HG02571 (cell line): ENCODE results near the gene SPARCL1.
"Not testable (repeated sequence)": the region's sequence is repeated elsewhere in the genome, so short reads cannot be mapped to it uniquely, and the experiment has no call there.

Source experiments
- ATAC-seq: cut with Tn5 transposase; IDR thresholded peaks from one replicate; pipeline ENCODE4 v1.9.1; 2021; ENCODE audit warnings: mild to moderate bottlenecking, moderate library complexity; ENCODE audit not compliant: unreplicated experiment

SPARCL1 gene

DNA sequence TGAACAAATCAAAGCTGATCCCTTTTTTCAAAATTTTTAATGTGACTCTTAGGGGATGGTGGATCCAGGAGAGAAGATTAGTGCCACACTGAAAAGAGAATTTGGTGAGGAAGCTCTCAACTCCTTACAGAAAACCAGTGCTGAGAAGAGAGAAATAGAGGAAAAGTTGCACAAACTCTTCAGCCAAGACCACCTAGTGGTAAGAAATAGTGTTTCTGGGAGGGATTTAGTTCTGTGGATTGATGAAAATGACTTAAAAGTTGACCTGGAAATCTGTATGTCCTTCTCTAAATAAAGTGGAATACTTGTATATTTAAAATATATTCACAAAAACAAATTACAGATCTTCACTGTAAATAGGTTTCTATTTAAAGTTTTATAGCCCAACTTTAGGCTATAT is 77.6 kb downstream of the SPARCL1 start:
- no peak for ATAC-seq

DNA sequence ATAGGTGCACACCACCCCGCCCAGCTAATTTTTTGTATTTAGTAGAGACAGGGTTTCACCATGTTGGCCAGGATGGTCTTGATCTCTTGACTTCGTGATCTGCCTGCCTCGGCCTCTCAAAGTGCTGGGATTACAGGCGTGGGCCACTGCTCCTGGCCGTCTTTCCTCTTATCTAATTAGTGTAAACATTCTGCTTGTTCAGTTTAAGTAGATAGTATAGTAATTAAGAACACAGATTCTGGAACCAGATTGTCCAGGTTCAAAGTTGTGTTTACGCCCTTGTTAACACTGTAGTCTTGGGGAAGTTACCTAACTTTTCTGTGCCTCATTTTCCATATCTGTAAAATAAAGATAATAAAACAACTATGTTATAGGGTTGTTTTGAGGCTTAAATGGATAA is 82.8 kb downstream of the SPARCL1 start:
- ATAC-seq: not testable (repeated sequence)

DNA sequence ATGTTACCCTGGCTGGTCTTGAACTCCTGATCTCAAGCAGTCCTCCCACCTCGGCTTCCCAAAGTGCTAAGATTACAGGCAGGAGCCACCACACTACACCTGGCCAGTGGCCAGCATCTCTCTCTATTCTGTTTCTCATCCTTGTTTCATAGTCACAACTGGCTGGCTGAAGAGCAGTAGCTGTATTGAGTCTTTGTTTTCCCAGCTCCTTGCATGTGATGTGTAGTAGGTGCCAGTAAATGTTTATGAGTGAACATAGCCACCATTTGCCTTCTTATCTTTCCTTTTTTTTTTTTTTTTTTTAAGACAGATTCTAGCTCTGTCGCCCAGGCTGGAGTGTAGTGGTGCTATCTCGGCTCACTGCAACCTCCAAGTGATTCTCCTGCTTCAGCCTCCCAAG is 83.2 kb downstream of the SPARCL1 start:
- no peak for ATAC-seq

DNA sequence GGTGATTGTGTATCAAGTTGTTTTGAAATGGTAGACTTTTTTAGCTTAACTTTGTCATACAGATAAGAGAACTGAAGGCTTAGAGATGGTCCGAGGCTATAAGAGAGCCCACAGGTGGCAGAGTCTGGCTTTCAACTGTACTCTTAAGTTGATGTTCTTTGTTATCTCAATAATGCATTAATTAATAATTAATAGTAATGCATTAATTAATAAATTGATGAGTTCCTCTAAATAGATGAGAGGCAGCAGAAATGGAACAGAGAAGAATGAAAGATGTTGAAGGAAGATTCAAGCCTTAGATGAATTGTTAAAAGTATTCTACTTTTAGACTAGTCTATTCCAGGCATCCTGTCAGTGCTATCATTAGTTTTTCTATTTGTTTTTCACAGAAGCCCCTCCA is 84.4 kb downstream of the SPARCL1 start:
- ATAC-seq: no peak

DNA sequence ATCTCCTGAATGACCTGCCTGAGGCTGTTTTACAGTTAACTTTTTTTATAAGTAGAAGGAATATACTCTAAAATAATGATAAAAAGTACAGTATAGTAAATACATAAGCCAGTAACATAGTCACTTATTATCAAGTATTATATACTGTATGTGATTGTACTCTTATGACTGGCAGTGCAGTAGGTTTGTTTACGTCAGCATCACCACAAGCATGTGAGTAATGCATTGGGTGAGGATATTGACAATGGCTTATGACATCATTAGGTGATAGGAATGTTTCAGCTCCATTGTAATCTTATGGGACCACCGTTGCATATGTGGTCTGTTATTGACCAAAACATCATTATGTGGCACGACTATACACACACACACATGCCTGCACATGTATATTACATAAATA is 86.3 kb downstream of the SPARCL1 start:
- ATAC-seq: no peak

DNA sequence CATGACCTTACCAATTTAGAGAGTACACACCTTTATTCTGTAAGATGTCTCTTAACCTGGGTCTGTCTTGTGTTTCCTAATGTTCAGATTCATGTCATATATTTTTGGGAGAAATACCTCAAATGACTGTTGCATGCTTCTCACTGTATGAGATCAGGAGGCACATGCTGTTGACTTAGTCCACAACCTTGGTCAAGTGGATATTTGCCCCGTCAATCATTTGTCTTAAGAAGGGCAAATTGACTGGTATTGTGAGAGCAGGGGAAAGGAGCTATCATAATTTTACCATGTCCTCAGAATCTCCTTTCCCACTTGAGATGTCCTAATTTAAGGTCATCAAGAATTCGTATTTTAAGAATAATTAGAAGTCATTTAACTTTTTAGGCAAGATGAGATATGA is 95.8 kb downstream of the SPARCL1 start:
- ATAC-seq: no peak

DNA sequence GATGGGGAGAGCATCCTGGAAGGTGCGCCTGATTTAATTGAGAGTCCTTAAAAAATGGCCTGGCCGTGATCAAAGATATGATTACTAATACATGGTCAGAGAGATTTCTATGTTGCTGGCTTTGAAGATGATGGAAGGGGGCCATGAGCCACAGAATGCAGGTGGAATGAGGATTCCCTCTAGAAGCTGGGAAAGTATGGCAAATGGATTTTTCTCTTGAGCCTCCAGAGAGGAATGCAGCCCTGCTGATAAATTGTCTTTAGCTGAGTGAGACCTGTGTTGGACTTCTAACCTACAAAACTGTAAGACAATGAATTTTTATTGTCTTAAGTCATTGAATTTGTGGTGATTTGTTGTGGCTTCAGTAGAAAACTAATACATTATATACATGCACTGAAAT is 99.1 kb downstream of the SPARCL1 start:
- ATAC-seq: no peak

DNA sequence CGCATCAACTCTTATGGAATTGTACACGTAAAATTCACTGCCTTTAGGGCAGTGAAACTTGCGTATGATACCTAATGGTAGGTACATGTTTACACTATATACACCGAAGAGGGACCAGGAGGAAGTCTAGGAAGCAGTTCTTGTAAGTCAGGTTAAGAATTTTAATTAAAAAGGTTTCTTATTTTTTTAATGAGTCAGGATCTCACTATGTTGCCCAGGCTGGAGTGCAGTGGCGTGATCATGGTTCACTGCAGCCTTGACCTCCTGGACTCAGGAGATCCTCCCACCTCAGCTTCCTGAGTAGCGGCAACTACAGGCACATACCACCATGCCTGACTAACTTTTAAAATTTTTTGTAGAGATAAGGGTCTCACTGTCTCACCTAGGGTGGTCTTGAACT is 100.2 kb downstream of the SPARCL1 start:
- ATAC-seq: no peak

DNA sequence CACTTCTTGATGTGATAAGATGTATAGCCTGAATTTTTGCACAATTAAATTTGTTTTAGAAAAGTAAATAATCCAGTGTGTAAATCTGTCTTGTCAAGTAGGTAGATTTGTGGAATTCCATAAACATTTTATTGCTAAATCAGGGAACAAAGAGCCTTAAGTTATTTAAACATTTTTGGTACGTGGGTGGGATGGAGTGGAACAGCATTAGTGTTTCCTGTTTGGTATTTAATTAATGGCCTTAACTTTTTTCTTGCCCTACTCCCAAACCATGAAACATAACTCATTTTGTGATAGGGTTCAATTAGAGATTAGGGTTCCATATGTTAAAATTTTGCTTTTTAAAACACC is 101.7 kb downstream of the SPARCL1 start:
- no peak for ATAC-seq

DNA sequence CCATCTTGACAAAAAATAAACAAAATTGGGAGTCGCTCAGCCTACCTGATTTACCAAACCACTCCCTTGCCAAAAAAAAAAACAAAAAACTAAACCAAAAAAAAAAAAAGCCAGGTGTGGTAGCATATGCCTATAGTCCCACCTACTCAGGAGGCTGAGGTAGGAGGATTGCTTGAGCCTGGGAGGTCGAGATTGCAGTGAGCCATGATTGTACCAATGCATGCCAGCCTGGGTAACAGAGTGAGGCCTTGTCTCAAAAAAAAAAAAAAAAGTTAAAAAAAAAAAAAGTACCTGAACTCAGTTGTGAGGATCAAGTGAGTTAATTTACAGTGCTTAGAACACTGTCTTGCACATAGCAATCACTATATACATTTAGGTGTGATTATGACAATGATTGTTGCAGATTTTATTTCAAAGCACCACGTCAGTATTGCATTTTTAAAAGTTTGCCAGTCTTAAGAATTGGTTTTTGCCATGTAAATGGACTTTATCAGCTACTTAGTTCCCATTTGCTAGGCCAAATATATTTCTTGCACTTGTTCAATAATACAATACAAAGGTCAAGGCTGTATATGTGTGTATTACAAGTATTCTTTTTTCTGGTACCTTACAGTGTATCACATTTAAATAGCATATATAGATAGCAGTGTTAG is 102.2 kb downstream of the SPARCL1 start:
- ATAC-seq: no peak

DNA sequence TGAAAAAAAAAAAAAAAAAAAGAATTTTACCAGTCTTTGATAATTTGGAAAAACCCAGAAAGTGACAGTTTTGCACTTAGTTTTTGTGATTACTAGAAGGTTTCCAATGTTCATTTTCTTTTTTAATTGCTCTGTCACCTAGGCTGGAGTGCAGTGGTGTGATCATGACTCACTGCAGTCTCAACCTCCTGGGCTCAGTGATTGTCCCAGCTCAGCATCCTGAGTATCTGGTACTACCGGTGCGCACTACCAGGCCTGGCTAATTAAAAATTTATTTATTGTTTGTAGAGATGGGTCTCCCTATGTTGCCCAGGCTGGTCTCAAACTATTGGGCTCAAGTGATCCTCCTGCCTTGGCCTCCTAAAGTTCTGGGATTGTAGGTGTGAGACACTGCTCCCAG is 103.5 kb downstream of the SPARCL1 start:
- no peak for ATAC-seq

DNA sequence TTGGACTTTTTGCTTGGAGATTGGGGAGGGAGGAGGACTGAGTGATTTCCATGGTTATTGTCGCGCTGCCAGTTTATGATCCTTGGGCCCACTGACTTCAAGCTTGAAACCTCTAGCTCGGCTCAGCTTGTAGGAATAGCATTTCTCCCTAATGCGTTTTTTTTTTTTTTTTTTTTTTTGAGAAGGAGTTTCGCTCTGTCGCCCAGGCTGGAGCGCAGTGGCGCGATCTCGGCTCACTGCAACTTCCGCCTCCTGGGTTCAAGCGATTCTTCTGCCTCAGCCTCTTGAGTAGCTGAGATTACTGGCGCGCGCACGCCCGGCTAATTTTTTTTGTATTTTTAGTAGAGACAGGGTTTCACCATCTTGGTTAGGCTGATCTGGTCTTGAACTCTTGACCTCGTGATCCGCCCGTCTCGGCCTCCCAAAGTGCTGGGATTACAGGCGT is 105.1 kb downstream of the SPARCL1 start:
- ATAC-seq: not testable (repeated sequence)
